Measurements from ENCODE around the gene KDSR. TPM values are rescaled to one million over a fixed set of nuclear protein-coding genes. Genes with fewer than 3 reads are reported as not detected.

The KDSR gene
- total RNA-seq, 1 donor from 2014 or later: 208 TPM

- no peak for DNase-seq (ENCODE audit: low spot score in 2 of 2)
- Histone ChIP-seq H3K4me3 (no peak overlapping the region), H3K27me3 (no peaks in the 10 kb centered on the region), H3K9me3 (no peaks in the 10 kb centered on the region), H3K27ac (no peak overlapping the region), H3K4me1 (no peaks in the 10 kb centered on the region), H3K36me3 (peaks cover 85 to 94% of the 10 kb centered on the region in 2 donors)
- intact Hi-C loops (cut with DNase I): no loop called here
- TF ChIP-seq, protein P1, sequence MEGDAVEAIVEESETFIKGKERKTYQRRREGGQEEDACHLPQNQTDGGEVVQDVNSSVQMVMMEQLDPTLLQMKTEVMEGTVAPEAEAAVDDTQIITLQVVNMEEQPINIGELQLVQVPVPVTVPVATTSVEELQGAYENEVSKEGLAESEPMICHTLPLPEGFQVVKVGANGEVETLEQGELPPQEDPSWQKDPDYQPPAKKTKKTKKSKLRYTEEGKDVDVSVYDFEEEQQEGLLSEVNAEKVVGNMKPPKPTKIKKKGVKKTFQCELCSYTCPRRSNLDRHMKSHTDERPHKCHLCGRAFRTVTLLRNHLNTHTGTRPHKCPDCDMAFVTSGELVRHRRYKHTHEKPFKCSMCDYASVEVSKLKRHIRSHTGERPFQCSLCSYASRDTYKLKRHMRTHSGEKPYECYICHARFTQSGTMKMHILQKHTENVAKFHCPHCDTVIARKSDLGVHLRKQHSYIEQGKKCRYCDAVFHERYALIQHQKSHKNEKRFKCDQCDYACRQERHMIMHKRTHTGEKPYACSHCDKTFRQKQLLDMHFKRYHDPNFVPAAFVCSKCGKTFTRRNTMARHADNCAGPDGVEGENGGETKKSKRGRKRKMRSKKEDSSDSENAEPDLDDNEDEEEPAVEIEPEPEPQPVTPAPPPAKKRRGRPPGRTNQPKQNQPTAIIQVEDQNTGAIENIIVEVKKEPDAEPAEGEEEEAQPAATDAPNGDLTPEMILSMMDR (IDR thresholded peaks at IDR 0.05): no peak
Measured at GRCh38 chr18:63394954-63395353, 27.9 kb upstream of the KDSR start.

- no peak overlapping the region for H3K4me3 ChIP-seq
- H3K9me3 ChIP-seq: peaks cover 0 to 5% of the 10 kb centered on the region in 2 donors
- peaks cover 26 to 45% of the 10 kb centered on the region in 2 donors for H3K36me3 ChIP-seq
- DNase-seq (ENCODE audit: low spot score in 2 of 2): no peak
- H3K4me1 ChIP-seq: no peaks in the 10 kb centered on the region
- intact Hi-C loops (cut with DNase I): no loop called here
- H3K27me3 ChIP-seq: no peaks in the 10 kb centered on the region
- H3K27ac ChIP-seq: no peak overlapping the region
- TF ChIP-seq, protein P1 (IDR thresholded peaks at IDR 0.05): no peak
Measured at GRCh38 chr18:63387861-63388260, 20.9 kb upstream of the KDSR start.

DNA sequence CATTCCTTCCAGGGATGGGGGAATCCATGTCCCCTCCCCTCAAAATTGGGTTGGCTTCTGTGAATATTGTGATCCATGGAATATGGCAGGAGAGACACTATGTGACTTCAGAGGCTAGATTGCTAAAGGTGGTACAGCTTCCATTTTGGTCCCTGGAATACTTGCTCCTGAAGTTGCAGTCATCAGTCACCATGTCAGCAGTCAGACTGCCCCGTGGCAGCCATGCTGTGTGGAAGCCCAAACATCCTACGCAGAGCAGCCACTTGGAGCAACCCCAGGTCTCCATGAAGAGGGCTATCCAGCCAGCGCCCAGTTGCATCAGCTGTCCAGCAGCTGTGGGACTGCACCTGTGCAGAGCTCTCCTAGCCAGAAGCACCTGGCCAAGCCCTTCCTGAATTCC is 15.8 kb upstream of the KDSR start:
- intact Hi-C loops (cut with DNase I): no loop called here
- TF ChIP-seq, protein P1 (IDR thresholded peaks at IDR 0.05): no peak
- peaks cover 0 to 6% of the 10 kb centered on the region in 2 donors for H3K9me3 ChIP-seq

GRCh38 chr18:63379639-63379962 is 12.6 kb upstream of the KDSR start:
- intact Hi-C loops (cut with DNase I): no loop called here
- TF ChIP-seq, protein P1 (IDR thresholded peaks at IDR 0.05): no peak
- no peak overlapping the region for H3K27ac ChIP-seq
- DNase-seq (ENCODE audit: low spot score in 2 of 2): no peak
- H3K36me3 ChIP-seq: peaks cover 0 to 19% of the 10 kb centered on the region in 2 donors
- no peaks in the 10 kb centered on the region for H3K27me3 ChIP-seq
- no peaks in the 10 kb centered on the region for H3K4me1 ChIP-seq
- no peak overlapping the region for H3K4me3 ChIP-seq
- H3K9me3 ChIP-seq: peaks cover 0 to 14% of the 10 kb centered on the region in 2 donors

More for the DNA sequence above, 15.8 kb upstream of the KDSR start:
- Histone ChIP-seq H3K4me1 (no peaks in the 10 kb centered on the region), H3K27me3 (no peaks in the 10 kb centered on the region), H3K36me3 (peaks cover 0 to 19% of the 10 kb centered on the region in 2 donors), H3K27ac (no peak overlapping the region), H3K4me3 (no peak overlapping the region)
- no peak for DNase-seq (ENCODE audit: low spot score in 2 of 2)

DNA sequence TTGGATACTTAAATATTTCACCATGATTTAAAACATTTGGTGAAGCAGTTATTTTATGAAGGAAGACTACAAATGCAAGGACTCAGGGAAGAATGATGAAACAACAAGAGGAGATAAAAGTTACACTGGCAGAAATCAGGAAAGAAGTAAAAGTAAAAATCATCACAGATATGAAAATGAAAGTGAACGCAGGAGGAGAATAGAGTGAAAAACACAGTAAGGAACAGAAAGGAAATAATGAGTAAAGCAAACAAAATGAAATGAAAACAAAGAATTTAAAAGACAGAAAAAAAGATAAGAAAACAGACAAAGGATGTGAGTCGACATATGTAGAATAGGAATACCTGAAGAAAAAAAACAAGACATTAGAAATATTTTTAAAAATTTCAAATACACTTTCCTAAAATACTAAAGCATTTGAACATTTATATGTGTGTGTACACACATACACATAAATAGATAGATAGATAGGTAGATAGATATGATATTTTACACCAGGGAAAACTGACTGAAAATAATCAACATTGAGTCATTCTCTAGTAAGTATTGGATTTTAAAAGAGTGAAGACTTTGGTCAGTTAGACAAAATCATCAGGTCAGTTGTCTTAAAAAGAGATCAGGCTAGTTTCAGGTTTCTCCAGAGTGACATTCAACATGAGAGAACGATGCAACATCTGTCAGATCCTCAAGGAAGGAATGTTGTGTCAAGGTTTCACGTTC is 12.1 kb upstream of the KDSR start:
- Histone ChIP-seq H3K4me3 (no peak overlapping the region), H3K9me3 (peaks cover 0 to 14% of the 10 kb centered on the region in 2 donors), H3K36me3 (peaks cover 0 to 16% of the 10 kb centered on the region in 2 donors), H3K27me3 (no peaks in the 10 kb centered on the region), H3K4me1 (no peaks in the 10 kb centered on the region), H3K27ac (no peak overlapping the region)
- TF ChIP-seq, protein P1 (IDR thresholded peaks at IDR 0.05): no peak
- intact Hi-C loops (cut with DNase I): no loop called here
- DNase-seq (ENCODE audit: low spot score in 2 of 2): no peak
